SK-N-SH treated with all-trans-retinoic acid at 6 μM for 48 hours (cell line): ENCODE data around the gene ARHGEF16.

ENCODE experiments used
- ATAC-seq: fragments of 200-7000 bp; cut with Tn5 transposase; 3 replicates; pipeline ENCODE4 v1.9.1; 2020; ENCODE audit warnings: mild to moderate bottlenecking, moderate library complexity
- ARNTL ChIP-seq: fragments of 450-650 bp; formaldehyde crosslinking; IDR thresholded peaks from 2 replicates; pipeline ENCODE4 v1.5.0; 2020; ENCODE audit warnings: low read depth, mild to moderate bottlenecking, moderate library complexity, borderline replicate concordance
- BACH2 ChIP-seq: fragments of 250-450 bp; sonication (Bioruptor Pico); IDR thresholded peaks from 2 replicates; pipeline ENCODE4 v1.9.0; 2021; ENCODE audit warnings: mild to moderate bottlenecking, borderline replicate concordance
- CREB5 ChIP-seq: fragments of 250-450 bp; sonication (Bioruptor Pico); IDR thresholded peaks from 2 replicates; pipeline ENCODE4 v1.5.1; 2020; ENCODE audit warnings: low read depth, mild to moderate bottlenecking, moderate library complexity
- CSDC2 ChIP-seq: fragments of 250-450 bp; sonication (Bioruptor Pico); IDR thresholded peaks from 2 replicates; pipeline ENCODE4 v1.5.0; 2020; ENCODE audit warnings: mild to moderate bottlenecking, moderate library complexity
- CSRNP3 ChIP-seq: fragments of 250-450 bp; sonication (Bioruptor Pico); IDR thresholded peaks from 2 replicates; pipeline ENCODE4 v1.5.1; 2021; ENCODE audit warnings: mild to moderate bottlenecking, moderate library complexity
- GLIS3 ChIP-seq: fragments of 250-450 bp; sonication (Bioruptor Pico); IDR thresholded peaks from 2 replicates; pipeline ENCODE4 v1.5.0; 2020; ENCODE audit warnings: mild to moderate bottlenecking, moderate library complexity
- ISL1 ChIP-seq: fragments of 250-450 bp; sonication (Bioruptor Pico); IDR thresholded peaks from 2 replicates; pipeline ENCODE4 v2.1.2; 2022; ENCODE audit warnings: mild to moderate bottlenecking, moderate library complexity
- OSR1 ChIP-seq: fragments of 250-450 bp; sonication (Bioruptor Pico); IDR thresholded peaks from 2 replicates; pipeline ENCODE4 v1.8.0; 2022; ENCODE audit warnings: moderate library complexity, mild to moderate bottlenecking, inconsistent platforms
- POU6F1 ChIP-seq: fragments of 250-450 bp; sonication (Bioruptor Pico); IDR thresholded peaks from 2 replicates; pipeline ENCODE4 v1.8.0; 2021; ENCODE audit warnings: low read depth, mild to moderate bottlenecking, moderate library complexity, borderline replicate concordance
- RARB ChIP-seq: fragments of 250-450 bp; sonication (Bioruptor Pico); IDR thresholded peaks from 2 replicates; pipeline ENCODE4 v1.8.0; 2021; ENCODE audit warnings: mild to moderate bottlenecking, moderate library complexity
- SNAI2 ChIP-seq: fragments of 250-450 bp; sonication (Bioruptor Pico); IDR thresholded peaks from 2 replicates; pipeline ENCODE4 v1.5.0; 2020; ENCODE audit warnings: mild to moderate bottlenecking, moderate library complexity
- TOX ChIP-seq: fragments of 250-450 bp; sonication (Bioruptor Pico); IDR thresholded peaks from 2 replicates; pipeline ENCODE4 v1.8.0; 2021; ENCODE audit warnings: mild to moderate bottlenecking, moderate library complexity, borderline replicate concordance
- TSHZ2 ChIP-seq: fragments of 250-450 bp; sonication (Bioruptor Pico); IDR thresholded peaks from 2 replicates; pipeline ENCODE4 v1.5.0; 2020; ENCODE audit warnings: mild to moderate bottlenecking, moderate library complexity
- ZC3H10 ChIP-seq: fragments of 250-450 bp; sonication (Bioruptor Pico); IDR thresholded peaks from 2 replicates; pipeline ENCODE4 v1.5.1; 2021; ENCODE audit warnings: mild to moderate bottlenecking, moderate library complexity
- ZFP3 ChIP-seq: fragments of 250-450 bp; sonication (Bioruptor Pico); IDR thresholded peaks from 2 replicates; pipeline ENCODE4 v1.5.0; 2020; ENCODE audit warnings: mild to moderate bottlenecking, moderate library complexity
- ZFP30 ChIP-seq: fragments of 450-650 bp; formaldehyde crosslinking; IDR thresholded peaks from 2 replicates; pipeline ENCODE4 v1.5.0; 2022; ENCODE audit warnings: mild to moderate bottlenecking, moderate library complexity
- ZNF565 ChIP-seq: fragments of 450-650 bp; formaldehyde crosslinking; conservative IDR thresholded peaks from 2 replicates; pipeline ENCODE4 v1.5.0; 2020; ENCODE audit warnings: low read depth, mild to moderate bottlenecking, moderate library complexity
- ZNF70 ChIP-seq: fragments of 450-650 bp; formaldehyde crosslinking; IDR thresholded peaks from 2 replicates; pipeline ENCODE4 v1.5.0; 2020; ENCODE audit warnings: mild to moderate bottlenecking, moderate library complexity

Gene ARHGEF16

GRCh38 chr1:3468236-3469103, 14.0 kb downstream of the ARHGEF16 start (continued):
- TF ChIP-seq CREB5 (CRISPR knock-in tag) (no peak), ISL1 (CRISPR knock-in tag) (no peak), BACH2 (CRISPR knock-in tag) (no peak), CSDC2 (CRISPR knock-in tag) (no peak), ZC3H10 (CRISPR knock-in tag) (no peak), RARB (CRISPR knock-in tag) (no peak), GLIS3 (CRISPR knock-in tag) (no peak), POU6F1 (no peak)
- TF ChIP-seq, all 23 proteins: peak for 0

GRCh38 chr1:3469104-3469848, 14.8 kb downstream of the ARHGEF16 start:
- ATAC-seq: no peak
- no peak for TF ChIP-seq POU6F1
- TF ChIP-seq BACH2 (CRISPR knock-in tag): no peak
- TF ChIP-seq OSR1 (CRISPR knock-in tag): no peak
- no peak for TF ChIP-seq ZFP30 (CRISPR knock-in tag)
- TF ChIP-seq ARNTL (CRISPR knock-in tag): no peak
- no peak for TF ChIP-seq ZC3H10 (CRISPR knock-in tag)
- TF ChIP-seq CSRNP3 (CRISPR knock-in tag): no peak
- no peak for TF ChIP-seq TSHZ2 (CRISPR knock-in tag)
- no peak for TF ChIP-seq ZNF565 (CRISPR knock-in tag)
- no peak for TF ChIP-seq TOX (CRISPR knock-in tag)
- TF ChIP-seq ZFP3 (CRISPR knock-in tag): no peak
- TF ChIP-seq ISL1 (CRISPR knock-in tag): no peak
- TF ChIP-seq ZNF70 (CRISPR knock-in tag): no peak
- TF ChIP-seq CREB5 (CRISPR knock-in tag): no peak
- no peak for TF ChIP-seq SNAI2 (CRISPR knock-in tag)
